Measurements from ENCODE around the gene COL27A1.

- TF ChIP-seq TAF1 (IDR thresholded peaks at IDR 0.05; ENCODE audit: borderline replicate concordance, insufficient read depth, low read length) (no peak), REST (IDR thresholded peaks at IDR 0.05; ENCODE audit: insufficient read depth in 1 of 2, low read depth in 2 of 2, low read length in 2 of 2) (no peak), POLR2AphosphoS5 (IDR thresholded peaks at IDR 0.05; ENCODE audit: low read depth, low read length) (no peak)
Measured at GRCh38 chr9:114169029-114169951, 14.0 kb downstream of the COL27A1 start.
